ENCODE measurements around the gene NPIPB8.
"Not testable (repeated sequence)": the region's sequence is repeated elsewhere in the genome, so short reads cannot be mapped to it uniquely, and the experiment has no call there.

DNA sequence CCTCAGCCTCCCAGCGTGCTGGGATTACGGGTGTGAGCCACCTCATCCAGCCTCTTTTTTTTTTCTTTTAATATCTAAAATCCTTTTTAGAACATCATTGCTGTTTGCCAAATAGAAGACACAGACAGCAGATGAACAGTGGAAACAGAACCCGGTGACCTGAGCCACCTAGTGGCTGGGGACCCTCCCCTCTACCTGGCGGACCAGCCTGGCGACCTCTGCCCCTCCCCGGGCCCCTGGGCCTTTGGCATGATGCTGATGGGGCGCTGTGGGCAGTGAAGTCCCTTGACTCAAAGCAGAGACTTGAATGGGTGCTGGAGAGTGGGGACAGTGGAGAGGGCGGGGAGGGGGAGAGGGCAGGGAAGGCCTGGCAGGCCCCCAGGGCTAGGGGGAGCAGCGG lies 61.9 kb downstream of the NPIPB8 start:
- TF ChIP-seq, protein P1, sequence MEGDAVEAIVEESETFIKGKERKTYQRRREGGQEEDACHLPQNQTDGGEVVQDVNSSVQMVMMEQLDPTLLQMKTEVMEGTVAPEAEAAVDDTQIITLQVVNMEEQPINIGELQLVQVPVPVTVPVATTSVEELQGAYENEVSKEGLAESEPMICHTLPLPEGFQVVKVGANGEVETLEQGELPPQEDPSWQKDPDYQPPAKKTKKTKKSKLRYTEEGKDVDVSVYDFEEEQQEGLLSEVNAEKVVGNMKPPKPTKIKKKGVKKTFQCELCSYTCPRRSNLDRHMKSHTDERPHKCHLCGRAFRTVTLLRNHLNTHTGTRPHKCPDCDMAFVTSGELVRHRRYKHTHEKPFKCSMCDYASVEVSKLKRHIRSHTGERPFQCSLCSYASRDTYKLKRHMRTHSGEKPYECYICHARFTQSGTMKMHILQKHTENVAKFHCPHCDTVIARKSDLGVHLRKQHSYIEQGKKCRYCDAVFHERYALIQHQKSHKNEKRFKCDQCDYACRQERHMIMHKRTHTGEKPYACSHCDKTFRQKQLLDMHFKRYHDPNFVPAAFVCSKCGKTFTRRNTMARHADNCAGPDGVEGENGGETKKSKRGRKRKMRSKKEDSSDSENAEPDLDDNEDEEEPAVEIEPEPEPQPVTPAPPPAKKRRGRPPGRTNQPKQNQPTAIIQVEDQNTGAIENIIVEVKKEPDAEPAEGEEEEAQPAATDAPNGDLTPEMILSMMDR (IDR thresholded peaks at IDR 0.05), result not testable (repeated sequence)
- not testable (repeated sequence) for TF ChIP-seq POLR2A (IDR thresholded peaks at IDR 0.05)
